Cardiac muscle cell (in vitro differentiated cells and primary cell): ENCODE measurements around the gene MYH10. TPM values are rescaled to one million over a fixed set of nuclear protein-coding genes. Genes with fewer than 3 reads are reported as not detected.

Experiments
- DNase-seq, 2 donors: peaks; one replicate each; pipeline versions ENCODE4 v3.0.0 to v3.0.0-alpha.2; 2010 to 2017; ENCODE audit warnings: low read depth in 1 of 2, low spot score in 1 of 2
- H3K27ac ChIP-seq: fragments of 200-600 bp; sonication (generic); 2 replicates; pipeline ENCODE4 v1.5.1; 2016
- H3K27me3 ChIP-seq: fragments of 200-600 bp; sonication (generic); 2 replicates; pipeline ENCODE4 v1.6.0; 2016; ENCODE audit warnings: control low read depth
- H3K36me3 ChIP-seq: fragments of 200-600 bp; sonication (generic); 2 replicates; pipeline ENCODE4 v1.5.1; 2016; ENCODE audit warnings: control low read depth
- H3K4me1 ChIP-seq: fragments of 200-600 bp; sonication (generic); 2 replicates; pipeline ENCODE4 v1.8.1; 2017; ENCODE audit warnings: low read depth, mild to moderate bottlenecking, mixed run types
- H3K4me3 ChIP-seq: fragments of 200-600 bp; sonication (generic); 2 replicates; pipeline ENCODE4 v1.5.1; 2016; ENCODE audit warnings: mild to moderate bottlenecking
- H3K9me3 ChIP-seq: fragments of 200-600 bp; sonication (generic); 2 replicates; pipeline ENCODE4 v1.5.1; 2017; ENCODE audit warnings: low read depth, mild to moderate bottlenecking, control low read depth
- polyA plus RNA-seq: library from polyadenylated mRNA; unstranded; fragments of >200 nt; fragmentation: Nextera tagmentation; extraction: Ambion mirVana; gene quantifications from 2 replicates; pipeline ENCODE4 v1.2.1, GENCODE V29; 2016
- total RNA-seq: library from RNA; depleted of rRNA; stranded (reverse); fragments of >200 nt; gene quantifications from 2 replicates; pipeline ENCODE4 v1.2.3, GENCODE V29; 2016
- TF ChIP-seq, protein P1 (sequence below): IDR thresholded peaks from 2 replicates; pipeline ENCODE4 v1.5.1; 2012; ENCODE audit warnings: low read depth, mild to moderate bottlenecking, low read length

MYH10 gene
- total and polyA plus RNA-seq, 2 experiments from 2014 or later = 147 to 194 TPM

DNA sequence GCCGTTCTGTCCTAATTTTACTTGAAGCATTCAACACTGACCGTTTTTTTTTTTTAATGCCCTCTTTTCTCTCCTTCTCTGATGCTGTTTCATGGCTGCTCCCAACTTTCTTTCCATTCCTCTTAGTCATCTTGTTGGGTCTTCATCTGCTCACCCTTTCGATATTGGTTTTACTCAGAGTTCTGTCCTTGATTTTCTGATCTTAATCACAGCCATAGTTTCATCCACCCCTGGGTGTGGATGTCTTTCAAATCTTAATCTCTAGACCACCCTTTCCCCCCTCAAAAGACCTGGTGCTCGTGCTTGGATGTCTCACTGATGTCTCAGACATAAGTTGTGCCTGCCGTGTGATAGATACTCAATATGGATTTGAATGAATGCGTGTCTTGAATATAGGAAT lies 172.4 kb downstream of the MYH10 start:
- H3K27ac ChIP-seq = no peak overlapping the region
- H3K4me3 ChIP-seq = no peak overlapping the region
- H3K4me1 ChIP-seq = no peaks in the 10 kb centered on the region
- TF ChIP-seq, protein P1, sequence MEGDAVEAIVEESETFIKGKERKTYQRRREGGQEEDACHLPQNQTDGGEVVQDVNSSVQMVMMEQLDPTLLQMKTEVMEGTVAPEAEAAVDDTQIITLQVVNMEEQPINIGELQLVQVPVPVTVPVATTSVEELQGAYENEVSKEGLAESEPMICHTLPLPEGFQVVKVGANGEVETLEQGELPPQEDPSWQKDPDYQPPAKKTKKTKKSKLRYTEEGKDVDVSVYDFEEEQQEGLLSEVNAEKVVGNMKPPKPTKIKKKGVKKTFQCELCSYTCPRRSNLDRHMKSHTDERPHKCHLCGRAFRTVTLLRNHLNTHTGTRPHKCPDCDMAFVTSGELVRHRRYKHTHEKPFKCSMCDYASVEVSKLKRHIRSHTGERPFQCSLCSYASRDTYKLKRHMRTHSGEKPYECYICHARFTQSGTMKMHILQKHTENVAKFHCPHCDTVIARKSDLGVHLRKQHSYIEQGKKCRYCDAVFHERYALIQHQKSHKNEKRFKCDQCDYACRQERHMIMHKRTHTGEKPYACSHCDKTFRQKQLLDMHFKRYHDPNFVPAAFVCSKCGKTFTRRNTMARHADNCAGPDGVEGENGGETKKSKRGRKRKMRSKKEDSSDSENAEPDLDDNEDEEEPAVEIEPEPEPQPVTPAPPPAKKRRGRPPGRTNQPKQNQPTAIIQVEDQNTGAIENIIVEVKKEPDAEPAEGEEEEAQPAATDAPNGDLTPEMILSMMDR = no peak
- DNase-seq = no peak
- peaks cover 59% of the 10 kb centered on the region for H3K36me3 ChIP-seq
- no peaks in the 10 kb centered on the region for H3K27me3 ChIP-seq
- H3K9me3 ChIP-seq = no peaks in the 10 kb centered on the region

DNA sequence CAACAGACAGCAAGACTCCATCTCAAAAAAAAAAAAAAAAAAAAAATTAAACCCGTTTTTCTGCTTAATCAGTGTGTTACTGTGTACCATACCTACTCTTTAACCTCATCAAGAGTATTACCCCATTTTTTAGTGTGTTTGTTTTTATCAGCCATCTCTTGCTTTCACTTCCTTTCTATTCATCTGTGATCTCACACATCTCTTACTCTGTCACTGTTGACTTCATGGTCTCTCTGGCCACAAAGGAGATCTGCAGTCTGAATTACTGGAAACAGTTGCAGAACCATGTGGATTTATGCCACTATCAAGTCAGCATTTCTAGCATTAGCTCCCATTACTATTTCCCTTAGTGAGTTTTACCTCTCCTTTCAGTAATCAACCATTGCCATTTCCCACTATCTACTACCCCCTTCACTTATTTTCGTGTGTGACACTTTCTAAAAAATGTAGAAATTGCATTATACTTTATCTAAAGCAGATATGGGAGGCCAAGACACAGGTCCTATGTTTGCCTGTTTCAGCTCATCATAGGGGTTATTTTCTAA lies 174.8 kb downstream of the MYH10 start:
- Histone ChIP-seq H3K27me3 (no peaks in the 10 kb centered on the region), H3K36me3 (peaks cover 56% of the 10 kb centered on the region), H3K27ac (no peak overlapping the region), H3K4me1 (no peaks in the 10 kb centered on the region), H3K9me3 (no peaks in the 10 kb centered on the region), H3K4me3 (no peak overlapping the region)
- no peak for DNase-seq
- TF ChIP-seq, protein P1 = no peak

- Histone ChIP-seq H3K9me3 (no peaks in the 10 kb centered on the region), H3K36me3 (peaks cover 54% of the 10 kb centered on the region), H3K4me1 (peaks cover under 1% of the 10 kb centered on the region), H3K4me3 (no peak overlapping the region), H3K27ac (no peak overlapping the region), H3K27me3 (no peaks in the 10 kb centered on the region)
- DNase-seq = no peak
- TF ChIP-seq, protein P1 = no peak
Measured at GRCh38 chr17:8453326-8453725, 177.2 kb downstream of the MYH10 start.

GRCh38 chr17:8451933-8452614 lies 178.5 kb downstream of the MYH10 start:
- Histone ChIP-seq H3K9me3 (no peaks in the 10 kb centered on the region), H3K27ac (no peak overlapping the region), H3K4me3 (no peak overlapping the region), H3K27me3 (no peaks in the 10 kb centered on the region), H3K36me3 (peaks cover 44% of the 10 kb centered on the region), H3K4me1 (peaks cover 5% of the 10 kb centered on the region)
- TF ChIP-seq, protein P1 = no peak
- no peak for DNase-seq

GRCh38 chr17:8448310-8448709 lies 182.2 kb downstream of the MYH10 start:
- TF ChIP-seq, protein P1 = no peak
- Histone ChIP-seq H3K4me1 (peaks cover 5% of the 10 kb centered on the region), H3K36me3 (peaks cover 32% of the 10 kb centered on the region), H3K4me3 (no peak overlapping the region), H3K27ac (no peak overlapping the region), H3K27me3 (no peaks in the 10 kb centered on the region), H3K9me3 (no peaks in the 10 kb centered on the region)
- no peak for DNase-seq
